HG02759 (cell line): ENCODE results near the gene RNASE1.
"Not testable (repeated sequence)": the region's sequence is repeated elsewhere in the genome, so short reads cannot be mapped to it uniquely, and the experiment has no call there.

Experiments used
- ATAC-seq: cut with Tn5 transposase; IDR thresholded peaks from one replicate; pipeline ENCODE4 v1.9.1; 2021; ENCODE audit warnings: mild to moderate bottlenecking, moderate library complexity; ENCODE audit not compliant: unreplicated experiment

RNASE1 gene

DNA sequence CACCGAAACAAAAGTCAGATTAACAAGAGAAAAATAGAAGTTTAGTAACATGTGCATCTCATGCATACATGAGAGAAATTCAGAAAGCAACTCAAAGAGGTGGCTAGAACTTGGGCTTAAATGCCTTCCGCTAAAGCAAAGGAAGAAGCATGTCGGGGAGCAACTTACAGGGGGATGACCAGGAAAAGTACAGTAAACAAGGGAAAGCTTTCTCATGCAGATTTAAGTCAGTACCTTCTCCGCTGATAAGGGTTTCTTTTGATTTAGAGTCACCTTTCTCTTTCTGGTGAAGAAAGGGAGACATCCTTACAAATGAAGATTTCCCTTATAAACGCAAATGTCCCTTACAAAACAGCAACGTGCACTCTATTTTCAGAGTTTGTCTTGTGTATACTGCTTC lies 27.6 kb downstream of the RNASE1 start:
- no peak for ATAC-seq

DNA sequence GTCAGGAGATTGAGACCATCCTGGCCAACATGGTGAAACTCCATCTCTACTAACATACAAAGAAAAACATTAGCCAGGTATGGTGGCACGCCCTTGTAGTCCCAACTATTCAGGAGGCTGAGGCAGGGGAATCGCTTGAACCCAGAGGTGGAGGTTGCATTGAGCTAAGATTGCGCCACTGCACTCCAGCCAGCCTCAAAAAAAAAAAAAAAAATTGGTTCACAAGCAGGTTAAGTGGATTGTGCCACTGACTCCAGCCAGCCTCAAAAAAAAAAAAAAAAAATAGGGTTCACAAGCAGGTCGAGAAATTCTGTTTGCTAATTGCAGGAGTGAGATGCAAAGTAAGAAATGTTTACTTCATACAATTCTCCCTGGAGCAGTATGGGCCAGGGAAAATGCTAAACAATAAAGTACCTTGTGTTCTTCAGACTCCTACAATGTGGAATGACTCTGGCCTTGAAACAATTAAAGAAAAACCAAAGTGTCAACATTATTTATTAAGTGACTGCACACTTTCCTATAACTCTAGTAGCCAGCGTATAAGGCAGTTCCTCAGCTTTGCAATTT lies 28.3 kb downstream of the RNASE1 start:
- ATAC-seq, result no peak

DNA sequence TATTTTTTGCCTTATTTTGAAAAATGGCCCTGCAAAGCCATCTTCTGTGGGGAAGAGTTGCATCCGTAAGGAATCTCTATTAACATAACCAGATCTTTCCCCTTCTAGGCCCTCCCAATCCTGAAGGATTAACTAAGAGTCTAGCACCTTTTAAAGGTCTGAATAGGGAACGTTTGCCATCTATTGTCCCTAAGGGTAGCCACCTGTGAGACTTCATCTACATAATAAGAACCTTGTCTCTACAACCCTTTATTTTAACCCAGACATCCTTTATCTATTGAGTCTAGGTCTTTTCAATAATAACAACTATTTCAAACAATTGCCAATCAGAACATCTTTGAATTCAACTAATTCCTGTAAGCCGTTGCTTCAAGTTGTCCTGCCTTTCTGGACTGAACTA lies 30.0 kb downstream of the RNASE1 start:
- ATAC-seq, result no peak

DNA sequence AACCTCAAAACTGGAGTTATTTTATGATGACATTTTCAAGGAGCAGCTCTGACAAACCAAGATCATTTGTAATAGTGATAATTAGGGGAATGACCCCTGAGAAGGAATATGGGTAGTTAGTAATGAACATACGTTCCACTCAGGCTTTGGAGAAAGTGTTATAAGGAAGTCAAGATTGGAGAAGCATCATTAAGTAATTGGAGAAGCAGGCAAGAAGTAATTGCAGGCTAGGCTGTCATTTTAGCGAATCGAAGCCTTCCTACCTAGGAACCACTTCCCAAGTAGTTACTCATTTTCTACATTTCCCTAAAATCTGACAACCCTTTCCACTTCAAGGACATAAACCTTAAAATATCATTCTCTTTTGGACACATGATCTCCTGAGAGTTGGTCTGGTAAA lies 33.2 kb downstream of the RNASE1 start:
- ATAC-seq, result no peak

DNA sequence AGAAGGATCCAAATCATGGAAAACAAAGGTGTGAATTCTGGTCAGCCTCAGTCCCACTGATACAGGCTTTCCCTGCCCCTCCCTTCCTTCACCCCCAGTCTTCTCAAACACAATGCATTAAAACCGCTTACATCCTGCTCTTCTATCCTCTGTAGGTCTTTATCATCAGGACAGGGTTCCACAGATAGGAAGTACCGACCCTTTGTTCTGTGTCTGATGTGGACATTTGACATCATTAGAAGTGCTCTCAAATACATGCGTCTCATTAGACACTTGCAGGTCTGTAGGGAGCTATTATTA lies 34.1 kb downstream of the RNASE1 start:
- ATAC-seq, result no peak

DNA sequence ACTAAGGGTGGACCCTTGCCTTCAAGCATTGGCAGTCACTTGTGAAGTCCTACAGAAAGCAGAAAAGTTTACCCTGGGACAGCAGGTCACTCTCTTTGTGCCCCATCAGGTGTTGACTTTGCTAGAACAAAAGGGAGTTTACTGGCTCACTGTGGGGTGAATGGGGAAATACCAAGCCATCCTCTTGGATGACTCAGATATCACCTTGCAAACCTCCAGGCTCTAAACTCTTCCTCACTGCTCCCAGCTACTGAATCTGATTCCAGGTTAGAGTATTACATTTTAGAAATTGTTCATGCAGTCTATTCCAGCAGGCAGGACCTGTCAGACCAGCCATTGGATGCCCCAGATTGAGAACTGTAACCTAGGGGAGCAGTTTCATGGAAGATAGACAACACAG lies 41.7 kb downstream of the RNASE1 start:
- ATAC-seq, result no peak

DNA sequence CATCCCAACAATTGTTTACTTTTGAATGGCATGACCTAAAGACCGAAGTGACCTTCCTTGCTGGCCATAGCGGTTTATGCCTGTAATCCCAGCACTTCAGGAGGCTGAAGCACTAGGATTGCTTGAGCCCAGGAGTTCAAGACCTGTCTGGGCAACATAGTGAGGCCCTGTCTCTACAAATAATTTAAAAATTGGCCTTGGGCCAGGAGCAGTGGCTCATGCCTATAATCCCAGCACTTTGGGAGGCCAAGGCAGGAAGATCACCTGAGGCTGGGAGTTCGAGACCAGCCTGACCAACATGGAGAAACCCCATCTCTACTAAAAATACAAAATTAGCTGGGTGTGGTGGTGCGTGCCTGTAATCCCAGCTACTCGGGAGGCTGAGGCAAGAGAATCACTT lies 43.2 kb downstream of the RNASE1 start:
- ATAC-seq, result not testable (repeated sequence)

DNA sequence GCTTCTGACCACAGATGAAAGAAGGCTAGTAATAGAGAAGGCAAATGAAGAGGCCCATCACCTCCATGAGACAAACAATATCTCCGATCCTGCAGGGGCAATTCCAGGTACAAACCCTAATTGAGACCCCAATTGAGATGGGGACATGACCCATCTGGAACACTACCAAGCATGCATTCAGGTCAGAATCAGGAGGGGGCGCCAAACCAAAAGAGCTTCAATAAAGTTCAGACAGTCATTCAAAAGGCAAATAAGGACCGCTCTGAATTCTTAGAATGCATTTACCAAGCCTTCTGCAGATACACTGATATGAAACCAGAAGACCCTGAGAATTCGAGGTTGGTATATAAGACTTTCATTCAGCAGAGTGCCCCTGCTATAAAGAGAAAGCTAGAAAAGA lies 44.7 kb downstream of the RNASE1 start:
- no peak for ATAC-seq

DNA sequence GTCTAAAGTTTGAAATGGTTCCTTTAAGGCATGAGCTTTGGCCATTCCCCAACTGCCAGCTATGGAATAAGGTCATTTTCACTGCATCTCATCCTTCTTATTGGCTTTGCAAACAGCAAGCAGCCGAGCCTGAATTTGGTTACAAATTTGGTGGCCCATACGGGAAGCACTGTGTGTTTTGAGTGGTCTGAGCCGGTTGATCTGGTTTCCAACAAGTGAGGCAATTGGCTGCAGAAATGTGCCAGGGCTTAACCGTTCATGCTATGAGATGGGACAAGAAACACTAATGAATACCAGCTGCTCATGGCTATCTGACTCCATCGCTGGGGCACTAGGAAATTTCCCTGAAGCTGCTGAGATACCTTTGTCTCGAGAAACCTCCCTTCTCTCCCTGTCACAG lies 47.6 kb downstream of the RNASE1 start:
- no peak for ATAC-seq

DNA sequence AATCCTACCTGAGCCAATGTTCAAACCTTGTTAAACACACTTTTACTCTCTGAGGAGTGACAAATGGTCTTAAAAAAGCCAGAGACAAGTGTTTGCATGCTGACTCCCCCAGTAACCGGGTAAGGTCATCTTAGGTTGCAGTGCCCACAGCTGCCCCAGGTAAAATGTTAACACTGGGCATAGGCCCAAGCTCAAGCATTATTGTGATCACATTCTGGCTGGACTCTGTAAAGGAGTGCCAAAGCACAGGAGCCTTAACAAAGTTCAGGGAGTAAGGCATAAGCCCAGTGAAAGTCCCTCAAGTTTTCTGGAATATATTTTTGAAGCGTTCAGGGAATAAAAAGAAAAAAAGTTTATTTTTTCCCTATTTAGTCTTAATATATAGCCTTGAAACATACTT lies 48.3 kb downstream of the RNASE1 start:
- ATAC-seq, result no peak

DNA sequence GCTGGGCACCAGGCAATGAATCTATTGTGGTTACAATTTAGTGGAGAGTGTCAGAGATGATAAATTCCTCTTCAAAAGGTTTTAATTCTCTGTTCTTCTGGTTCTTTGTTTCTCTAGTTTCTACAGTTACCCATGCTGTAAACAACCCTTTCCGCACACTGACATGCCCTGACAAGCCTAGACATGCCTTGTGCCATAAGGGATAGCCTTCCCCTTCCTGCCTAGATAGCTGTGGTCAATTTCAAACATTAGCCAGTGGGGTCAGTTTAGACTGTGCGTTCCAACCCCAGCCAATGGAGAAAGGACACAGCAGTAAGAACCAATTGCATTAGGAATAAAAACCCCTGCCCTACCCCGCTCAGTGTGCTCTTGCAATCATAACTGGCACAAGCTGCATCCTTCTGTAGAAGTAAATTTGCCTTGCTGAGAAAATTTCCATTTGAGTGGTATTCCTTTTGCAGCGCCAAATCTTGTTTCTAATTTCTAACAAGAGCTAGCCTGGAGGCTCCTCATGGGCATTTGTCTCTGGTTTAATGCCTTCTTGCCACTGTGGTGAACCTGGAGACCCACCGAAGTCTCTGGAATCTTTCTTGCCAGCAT lies 50.6 kb downstream of the RNASE1 start:
- no peak for ATAC-seq
